PC-3 (cell line): ENCODE measurements around the gene MYCL. TPM values are rescaled to one million over a fixed set of nuclear protein-coding genes. Genes with fewer than 3 reads are reported as not detected.

ENCODE experiments used
- ATAC-seq: fragments of 200-7000 bp; cut with Tn5 transposase; 2 replicates; pipeline ENCODE4 v1.9.1; 2020; ENCODE audit warnings: mild to moderate bottlenecking, moderate library complexity
- BruUV-seq: library from RNA; stranded (reverse); fragments of 400-500 nt; replicated peaks from 2 replicates; lab custom pipeline; 2021; lab: Mats Ljungman, UMichigan
- CTCF ChIA-PET: fragments of 300-600 bp; sonication (Branson Sonifier 250); formaldehyde crosslinking; loops from one replicate; lab custom pipeline; 2022; ENCODE audit warnings: antibody characterized with exemption; lab: Charles Lee
- POLR2A ChIA-PET: fragments of 300-600 bp; sonication (Branson Sonifier 250); formaldehyde crosslinking; loops from one replicate; lab custom pipeline; 2022; ENCODE audit warnings: antibody characterized with exemption; ENCODE audit not compliant: unreplicated experiment; lab: Charles Lee
- DNase-seq: peaks from one replicate; pipeline ENCODE4 v3.0.0-alpha.2; 2015
- H2AFZ ChIP-seq: fragments of 300-600 bp; sonication (generic); 2 replicates; pipeline ENCODE4 v1.6.0; 2016; ENCODE audit warnings: antibody characterized with exemption, low read length
- H3F3A ChIP-seq: fragments of 300-600 bp; sonication (generic); one replicate; pipeline ENCODE4 v1.6.0; 2017; ENCODE audit warnings: antibody characterized with exemption, low read length, control low read depth, mild to moderate bottlenecking; ENCODE audit not compliant: unreplicated experiment
- H3K27ac ChIP-seq: fragments of 300-600 bp; sonication (generic); 2 replicates; pipeline ENCODE4 v1.5.1; 2016; ENCODE audit warnings: mild to moderate bottlenecking, low read length
- H3K27me3 ChIP-seq: fragments of 300-600 bp; sonication (generic); 2 replicates; pipeline ENCODE4 v1.6.1; 2016; ENCODE audit warnings: low read length, mixed read lengths
- H3K36me3 ChIP-seq: fragments of 300-600 bp; sonication (generic); 2 replicates; pipeline ENCODE4 v1.6.1; 2016; ENCODE audit warnings: low read depth, mixed run types, low read length, mixed read lengths
- H3K4me1 ChIP-seq: fragments of 300-600 bp; sonication (generic); 2 replicates; pipeline ENCODE4 v1.5.1; 2016; ENCODE audit warnings: low read length; ENCODE audit not compliant: insufficient read depth
- H3K4me2 ChIP-seq: fragments of 300-600 bp; sonication (generic); 2 replicates; pipeline ENCODE4 v1.6.0; 2016; ENCODE audit warnings: low read length
- H3K4me3 ChIP-seq: fragments of 300-600 bp; sonication (generic); 2 replicates; pipeline ENCODE4 v1.5.1; 2016; ENCODE audit warnings: mild to moderate bottlenecking, low read length, mixed read lengths
- H3K79me2 ChIP-seq: fragments of 300-600 bp; sonication (generic); 2 replicates; pipeline ENCODE4 v1.6.1; 2017; ENCODE audit warnings: low read length, mixed read lengths
- H3K9ac ChIP-seq: fragments of 300-600 bp; sonication (generic); 2 replicates; pipeline ENCODE4 v1.6.0; 2016; ENCODE audit warnings: mild to moderate bottlenecking, low read length
- H3K9me2 ChIP-seq: fragments of 300-600 bp; sonication (generic); replicated peaks from 2 replicates; pipeline ENCODE4 v1.6.1; 2016; ENCODE audit warnings: mixed run types, low read length, mixed read lengths
- H3K9me3 ChIP-seq: fragments of 300-600 bp; sonication (generic); 2 replicates; pipeline ENCODE4 v1.6.1; 2016; ENCODE audit warnings: low read length, mixed read lengths
- H4K20me1 ChIP-seq: fragments of 300-600 bp; sonication (generic); 2 replicates; pipeline ENCODE4 v1.6.1; 2016; ENCODE audit warnings: low read length, mixed read lengths
- EZH2 ChIP-seq: fragments of 300-600 bp; sonication (generic); IDR thresholded peaks from one replicate; pipeline ENCODE4 v1.6.1; 2017; ENCODE audit warnings: antibody characterized with exemption, mild to moderate bottlenecking, low read length; ENCODE audit not compliant: unreplicated experiment
- EZH2phosphoT487 ChIP-seq: fragments of 300-600 bp; sonication (generic); IDR thresholded peaks from 2 replicates; pipeline ENCODE4 v1.6.1; 2018; ENCODE audit warnings: mild to moderate bottlenecking, antibody characterized with exemption, low read length, borderline replicate concordance
- intact Hi-C: fragments of 100-400 bp; cut with micrococcal nuclease; formaldehyde crosslinking; loops from 2 replicates; pipeline ENCODE4 v1.9.0; 2023
- total RNA-seq: library from RNA; depleted of rRNA; stranded (reverse); fragments of >200 nt; gene quantifications from 2 replicates; pipeline ENCODE4 v1.2.3, GENCODE V29; 2014
- TF ChIP-seq, protein P1 (sequence below): fragments of 300-600 bp; sonication (generic); conservative IDR thresholded peaks from 2 replicates; pipeline ENCODE4 v1.5.1; 2017; ENCODE audit warnings: antibody characterized with exemption, low read depth, mild to moderate bottlenecking, low read length

The MYCL gene
- total RNA-seq, 1 experiment from 2014 or later: 4.0 TPM

DNA sequence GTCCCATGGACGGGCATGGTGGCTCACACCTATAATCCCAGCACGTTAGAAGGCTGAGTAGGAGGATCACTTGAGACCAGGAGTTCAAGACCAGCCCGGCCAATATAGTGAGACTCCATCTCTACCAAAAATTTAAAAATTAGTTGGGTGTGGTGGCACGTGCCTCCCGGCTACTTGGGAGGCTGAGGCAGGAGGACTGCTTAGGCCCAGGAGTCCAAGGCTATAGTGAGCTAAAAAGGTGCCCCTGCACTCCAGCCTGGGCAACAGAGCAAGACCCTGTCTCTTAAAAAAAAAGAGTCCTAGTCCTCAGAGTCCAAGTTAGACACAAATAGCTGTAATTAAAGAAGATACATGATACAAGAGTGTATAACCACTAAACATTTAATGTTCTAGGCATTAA lies 38.5 kb downstream of the MYCL start:
- ChIA-PET CTCF (no interaction called here), POLR2A (no interaction called here)
- Histone ChIP-seq H3K36me3 (0 out of 2 replicates have a peak, but pooled peaks cover 3% of the 10 kb centered on the region), H3K4me1 (peaks cover 26% of the 10 kb centered on the region), H3K4me2 (no peak overlapping the region), H3K4me3 (no peak overlapping the region), H2AFZ (no peak overlapping the region), H3K79me2 (peaks cover 97% of the 10 kb centered on the region), H3F3A (no peaks in the 10 kb centered on the region), H3K9ac (no peak overlapping the region), H3K27me3 (no peaks in the 10 kb centered on the region), H3K9me3 (no peaks in the 10 kb centered on the region), H3K27ac (no peak overlapping the region), H3K9me2 (no peaks in the 10 kb centered on the region), H4K20me1 (peaks cover 30% of the 10 kb centered on the region; the same call in 1 of the 2 replicates)
- intact Hi-C loops: no loop called here
- no peak for DNase-seq
- TF ChIP-seq, protein P1, sequence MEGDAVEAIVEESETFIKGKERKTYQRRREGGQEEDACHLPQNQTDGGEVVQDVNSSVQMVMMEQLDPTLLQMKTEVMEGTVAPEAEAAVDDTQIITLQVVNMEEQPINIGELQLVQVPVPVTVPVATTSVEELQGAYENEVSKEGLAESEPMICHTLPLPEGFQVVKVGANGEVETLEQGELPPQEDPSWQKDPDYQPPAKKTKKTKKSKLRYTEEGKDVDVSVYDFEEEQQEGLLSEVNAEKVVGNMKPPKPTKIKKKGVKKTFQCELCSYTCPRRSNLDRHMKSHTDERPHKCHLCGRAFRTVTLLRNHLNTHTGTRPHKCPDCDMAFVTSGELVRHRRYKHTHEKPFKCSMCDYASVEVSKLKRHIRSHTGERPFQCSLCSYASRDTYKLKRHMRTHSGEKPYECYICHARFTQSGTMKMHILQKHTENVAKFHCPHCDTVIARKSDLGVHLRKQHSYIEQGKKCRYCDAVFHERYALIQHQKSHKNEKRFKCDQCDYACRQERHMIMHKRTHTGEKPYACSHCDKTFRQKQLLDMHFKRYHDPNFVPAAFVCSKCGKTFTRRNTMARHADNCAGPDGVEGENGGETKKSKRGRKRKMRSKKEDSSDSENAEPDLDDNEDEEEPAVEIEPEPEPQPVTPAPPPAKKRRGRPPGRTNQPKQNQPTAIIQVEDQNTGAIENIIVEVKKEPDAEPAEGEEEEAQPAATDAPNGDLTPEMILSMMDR: no peak
- TF ChIP-seq EZH2phosphoT487: no peak
- no peak for TF ChIP-seq EZH2
- BruUV-seq: no TSS peak
- no peak for ATAC-seq

DNA sequence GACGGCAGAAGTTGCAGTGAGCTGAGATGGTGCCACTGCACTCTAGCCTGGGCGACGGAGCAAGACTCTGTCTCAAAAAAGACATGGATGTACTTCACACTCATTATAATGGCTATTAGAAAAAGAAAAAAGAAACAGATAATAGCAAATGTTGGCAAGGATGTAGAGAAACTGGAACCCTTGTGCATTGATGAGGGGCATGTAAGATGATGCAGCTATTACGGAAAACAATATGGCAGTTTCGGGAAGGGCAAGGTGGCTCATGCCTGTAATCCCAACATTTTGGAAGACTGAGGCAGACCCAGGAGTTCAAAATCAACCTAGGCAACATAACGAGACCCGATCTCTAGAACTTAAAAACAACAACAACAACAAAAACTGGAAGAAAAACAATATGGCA lies 40.7 kb downstream of the MYCL start:
- peaks cover 15% of the 10 kb centered on the region for H3K4me1 ChIP-seq
- no peaks in the 10 kb centered on the region for H3K9me2 ChIP-seq
- peaks cover 27% of the 10 kb centered on the region; the same call in 1 of the 2 replicates for H4K20me1 ChIP-seq
- H3K79me2 ChIP-seq: peaks cover 96% of the 10 kb centered on the region
- H3K36me3 ChIP-seq: peaks cover 10% of the 10 kb centered on the region; the same call in 1 of the 2 replicates
- ATAC-seq (no peak), DNase-seq (no peak)
- intact Hi-C loops: no loop called here
- CTCF ChIA-PET: interaction anchor here (0.6 kb wide), 1 partner anchor 292 kb away, joined by 5 read pairs; no protein-coding TSS in a partner anchor
- no peak overlapping the region for H2AFZ ChIP-seq
- H3K27me3 ChIP-seq: no peaks in the 10 kb centered on the region
- H3K4me2 ChIP-seq: no peak overlapping the region
- POLR2A ChIA-PET: no interaction called here
- H3K27ac ChIP-seq: no peak overlapping the region
- no peaks in the 10 kb centered on the region for H3K9me3 ChIP-seq
- H3K4me3 ChIP-seq: no peak overlapping the region
- no peak overlapping the region for H3K9ac ChIP-seq
- BruUV-seq: no TSS peak
- H3F3A ChIP-seq: no peaks in the 10 kb centered on the region
- TF ChIP-seq, protein P1: no peak
- TF ChIP-seq EZH2 (no peak), EZH2phosphoT487 (no peak)
